Cardiac muscle cell (in vitro differentiated cells and primary cell): ENCODE data around the gene MARK2. TPM values are rescaled to one million over a fixed set of nuclear protein-coding genes. Genes with fewer than 3 reads are reported as not detected.

ENCODE experiments used
- DNase-seq, 2 donors: peaks; one replicate each; pipeline versions ENCODE4 v3.0.0 to v3.0.0-alpha.2; 2010 to 2017; ENCODE audit warnings: low read depth in 1 of 2, low spot score in 1 of 2
- H3K27ac ChIP-seq: fragments of 200-600 bp; sonication (generic); 2 replicates; pipeline ENCODE4 v1.5.1; 2016
- H3K27me3 ChIP-seq: fragments of 200-600 bp; sonication (generic); 2 replicates; pipeline ENCODE4 v1.6.0; 2016; ENCODE audit warnings: control low read depth
- H3K36me3 ChIP-seq: fragments of 200-600 bp; sonication (generic); 2 replicates; pipeline ENCODE4 v1.5.1; 2016; ENCODE audit warnings: control low read depth
- H3K4me1 ChIP-seq: fragments of 200-600 bp; sonication (generic); 2 replicates; pipeline ENCODE4 v1.8.1; 2017; ENCODE audit warnings: low read depth, mild to moderate bottlenecking, mixed run types
- H3K4me3 ChIP-seq: fragments of 200-600 bp; sonication (generic); 2 replicates; pipeline ENCODE4 v1.5.1; 2016; ENCODE audit warnings: mild to moderate bottlenecking
- H3K9me3 ChIP-seq: fragments of 200-600 bp; sonication (generic); 2 replicates; pipeline ENCODE4 v1.5.1; 2017; ENCODE audit warnings: low read depth, mild to moderate bottlenecking, control low read depth
- CTCF ChIP-seq: IDR thresholded peaks from 2 replicates; pipeline ENCODE4 v1.5.1; 2012; ENCODE audit warnings: low read depth, mild to moderate bottlenecking, low read length
- polyA plus RNA-seq: library from polyadenylated mRNA; unstranded; fragments of >200 nt; fragmentation: Nextera tagmentation; extraction: Ambion mirVana; gene quantifications from 2 replicates; pipeline ENCODE4 v1.2.1, GENCODE V29; 2016
- total RNA-seq: library from RNA; depleted of rRNA; stranded (reverse); fragments of >200 nt; gene quantifications from 2 replicates; pipeline ENCODE4 v1.2.3, GENCODE V29; 2016

The MARK2 gene
- total and polyA plus RNA-seq, 2 experiments from 2014 or later = 31.0 to 37.2 TPM

DNA sequence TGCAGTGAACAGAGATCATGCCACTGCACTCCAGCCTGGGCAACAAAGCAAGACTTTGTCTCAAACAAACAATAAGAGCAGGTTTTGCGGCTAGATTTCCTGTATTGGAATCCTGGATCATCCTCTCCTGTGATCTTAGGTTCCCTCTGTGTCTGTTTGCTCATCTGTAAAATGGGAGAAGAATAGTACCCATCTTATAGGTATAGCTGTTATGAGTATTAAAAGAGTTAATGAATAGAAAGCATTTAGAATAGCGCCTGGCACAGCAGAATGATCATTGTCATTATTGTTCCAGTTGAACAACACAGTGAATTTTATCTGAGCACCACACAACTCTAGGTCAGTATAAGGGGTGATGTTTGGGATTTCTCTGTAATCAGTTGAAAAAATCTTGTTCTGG lies 10.8 kb downstream of the MARK2 start:
- no peak for DNase-seq
- no peaks in the 10 kb centered on the region for H3K9me3 ChIP-seq
- H3K27ac ChIP-seq = no peak overlapping the region
- H3K4me3 ChIP-seq = no peak overlapping the region
- H3K36me3 ChIP-seq = no peaks in the 10 kb centered on the region
- no peak for TF ChIP-seq CTCF
- H3K4me1 ChIP-seq = peaks cover 12% of the 10 kb centered on the region
- H3K27me3 ChIP-seq = no peaks in the 10 kb centered on the region

- H3K36me3 ChIP-seq = no peaks in the 10 kb centered on the region
- no peak overlapping the region for H3K4me3 ChIP-seq
- no peak for TF ChIP-seq CTCF
- no peaks in the 10 kb centered on the region for H3K4me1 ChIP-seq
- H3K27me3 ChIP-seq = no peaks in the 10 kb centered on the region
- H3K27ac ChIP-seq = no peak overlapping the region
- no peaks in the 10 kb centered on the region for H3K9me3 ChIP-seq
- no peak for DNase-seq
Observed at GRCh38 chr11:63850920-63851319, 12.0 kb downstream of the MARK2 start.

GRCh38 chr11:63851364-63851763 lies 12.5 kb downstream of the MARK2 start:
- no peak for DNase-seq
- Histone ChIP-seq H3K27ac (no peak overlapping the region), H3K9me3 (no peaks in the 10 kb centered on the region), H3K4me3 (no peak overlapping the region), H3K27me3 (no peaks in the 10 kb centered on the region), H3K36me3 (no peaks in the 10 kb centered on the region), H3K4me1 (no peaks in the 10 kb centered on the region)
- no peak for TF ChIP-seq CTCF

DNA sequence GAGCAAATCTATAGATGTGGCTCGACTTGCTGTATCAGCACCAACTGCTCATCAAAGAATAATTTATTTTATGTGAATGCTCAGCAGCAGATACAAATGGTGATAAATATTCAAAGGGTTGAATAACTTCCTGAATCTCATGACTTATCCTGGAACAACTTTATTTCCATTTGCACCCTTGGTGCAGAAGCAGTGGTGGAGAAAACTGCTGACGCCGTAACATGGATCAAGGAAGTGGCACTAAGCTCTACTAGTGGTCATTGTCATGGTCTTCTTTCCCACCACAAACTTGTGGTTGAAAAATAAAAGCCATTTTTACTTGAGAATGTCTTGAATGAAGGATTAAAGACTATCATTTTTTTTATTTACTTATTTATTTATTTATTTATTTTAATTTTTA lies 14.6 kb downstream of the MARK2 start:
- H3K4me1 ChIP-seq = no peaks in the 10 kb centered on the region
- no peak for DNase-seq
- no peaks in the 10 kb centered on the region for H3K9me3 ChIP-seq
- no peaks in the 10 kb centered on the region for H3K27me3 ChIP-seq
- TF ChIP-seq CTCF = no peak
- H3K27ac ChIP-seq = no peak overlapping the region
- H3K36me3 ChIP-seq = no peaks in the 10 kb centered on the region
- H3K4me3 ChIP-seq = no peak overlapping the region

DNA sequence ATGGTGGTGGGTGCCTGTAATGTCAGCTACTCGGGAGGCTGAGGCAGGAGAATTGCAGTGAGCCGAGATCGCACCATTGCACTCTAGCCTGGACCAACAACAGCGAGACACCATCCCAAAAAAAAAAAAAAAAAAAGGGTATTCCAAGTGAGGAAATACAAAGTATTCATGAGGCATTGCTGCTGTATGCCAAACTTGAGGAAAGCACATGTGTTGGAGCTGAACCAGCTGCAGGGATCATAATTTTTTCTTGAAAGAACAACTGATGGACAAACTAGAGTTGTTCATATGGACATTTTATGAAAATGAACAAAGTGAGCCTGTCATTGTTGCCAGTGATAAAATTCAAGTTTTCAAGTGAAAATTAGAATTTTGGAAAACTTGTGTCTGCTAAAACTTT lies 15.8 kb downstream of the MARK2 start:
- TF ChIP-seq CTCF = no peak
- Histone ChIP-seq H3K27ac (no peak overlapping the region), H3K4me1 (no peaks in the 10 kb centered on the region), H3K27me3 (no peaks in the 10 kb centered on the region), H3K36me3 (no peaks in the 10 kb centered on the region), H3K9me3 (no peaks in the 10 kb centered on the region), H3K4me3 (no peak overlapping the region)
- DNase-seq = no peak

- H3K4me3 ChIP-seq = no peak overlapping the region
- no peak for DNase-seq
- no peak for TF ChIP-seq CTCF
- no peaks in the 10 kb centered on the region for H3K4me1 ChIP-seq
- H3K27ac ChIP-seq = no peak overlapping the region
- H3K36me3 ChIP-seq = no peaks in the 10 kb centered on the region
- no peaks in the 10 kb centered on the region for H3K9me3 ChIP-seq
- H3K27me3 ChIP-seq = no peaks in the 10 kb centered on the region
Observed at GRCh38 chr11:63855975-63856374, 17.1 kb downstream of the MARK2 start.
